Neural cell (in vitro differentiated cells): ENCODE measurements around the gene DDX31. TPM values are rescaled to one million over a fixed set of nuclear protein-coding genes. Genes with fewer than 3 reads are reported as not detected.

ENCODE experiments used
- H2AFZ ChIP-seq: fragments of 200-600, 300-800 bp; sonication (generic), shearing (Covaris generic); 2 replicates; pipeline ENCODE4 v1.6.0; 2014; ENCODE audit warnings: low read depth, mild to moderate bottlenecking, antibody characterized with exemption, low read length, moderate library complexity
- H3F3A ChIP-seq: fragments of 200-600 bp; shearing (Covaris generic); 2 replicates; pipeline ENCODE4 v1.6.1; 2016; ENCODE audit warnings: mild to moderate bottlenecking, moderate library complexity, mixed read lengths, antibody characterized with exemption, low read length; ENCODE audit not compliant: insufficient read depth, poor library complexity, severe bottlenecking
- H3K27ac ChIP-seq: fragments of 200-600, 300-800 bp; sonication (generic), shearing (Covaris generic); 2 replicates; pipeline ENCODE4 v1.5.1; 2014; ENCODE audit warnings: mild to moderate bottlenecking, low read length, moderate library complexity
- H3K27me3 ChIP-seq: fragments of 300-800, 200-600 bp; sonication (generic), shearing (Covaris generic); 2 replicates; pipeline ENCODE4 v1.6.0; 2014; ENCODE audit warnings: mild to moderate bottlenecking, low read depth, low read length, moderate library complexity; ENCODE audit not compliant: insufficient read depth
- H3K36me3 ChIP-seq: fragments of 300-800, 200-600 bp; sonication (generic), shearing (Covaris generic); 2 replicates; pipeline ENCODE4 v1.5.1; 2014; ENCODE audit warnings: mild to moderate bottlenecking, antibody characterized with exemption, low read length, moderate library complexity; ENCODE audit not compliant: insufficient read depth
- H3K4me2 ChIP-seq: fragments of 300-800, 200-600 bp; sonication (generic), shearing (Covaris generic); 2 replicates; pipeline ENCODE4 v1.6.0; 2014; ENCODE audit warnings: mild to moderate bottlenecking, low read length
- H3K4me3 ChIP-seq: fragments of 300-800, 200-600 bp; sonication (generic), shearing (Covaris generic); 2 replicates; pipeline ENCODE4 v1.5.1; 2014; ENCODE audit warnings: mild to moderate bottlenecking, low read length, moderate library complexity
- H3K79me2 ChIP-seq: fragments of 200-600 bp; shearing (Covaris generic); replicated peaks from 2 replicates; pipeline ENCODE4 v1.6.0; 2014; ENCODE audit warnings: mild to moderate bottlenecking, low read length, moderate library complexity; ENCODE audit not compliant: insufficient read depth
- H3K9ac ChIP-seq: fragments of 300-800, 200-600 bp; sonication (generic), shearing (Covaris generic); 2 replicates; pipeline ENCODE4 v1.6.1; 2016; ENCODE audit warnings: mild to moderate bottlenecking, low read length, mixed read lengths
- H3K9me2 ChIP-seq: fragments of 200-600 bp; shearing (Covaris generic); 2 replicates; pipeline ENCODE4 v1.6.1; 2016; ENCODE audit warnings: mild to moderate bottlenecking, low read length, mixed read lengths; ENCODE audit not compliant: insufficient read depth
- H3K9me3 ChIP-seq: fragments of 200-600, 300-800 bp; sonication (generic), shearing (Covaris generic); 2 replicates; pipeline ENCODE4 v1.6.1; 2016; ENCODE audit warnings: mild to moderate bottlenecking, mixed run types, low read length, moderate library complexity, mixed read lengths
- H4K20me1 ChIP-seq: fragments of 200-600 bp; shearing (Covaris generic); 2 replicates; pipeline ENCODE4 v1.6.1; 2016; ENCODE audit warnings: mild to moderate bottlenecking, mixed run types; ENCODE audit not compliant: insufficient read depth
- CTCF ChIP-seq: fragments of 450-650 bp; IDR thresholded peaks from 2 replicates; pipeline ENCODE4 v1.5.1; 2014; ENCODE audit warnings: antibody characterized with exemption, mild to moderate bottlenecking, moderate library complexity; ENCODE audit not compliant: poor library complexity, severe bottlenecking
- EP300 ChIP-seq: fragments of 450-650 bp; conservative IDR thresholded peaks from 2 replicates; pipeline ENCODE4 v1.6.1; 2014; ENCODE audit warnings: antibody characterized with exemption, mild to moderate bottlenecking, moderate library complexity; ENCODE audit not compliant: poor library complexity, severe bottlenecking
- EZH2 ChIP-seq: fragments of 200-600, 300-800 bp; shearing (Covaris generic), sonication (generic); IDR thresholded peaks from 2 replicates; pipeline ENCODE4 v1.6.1; 2014; ENCODE audit warnings: antibody characterized with exemption, low read length, borderline replicate concordance, mild to moderate bottlenecking; ENCODE audit not compliant: insufficient read depth, poor library complexity, severe bottlenecking
- MXI1 ChIP-seq: fragments of 450-650 bp; conservative IDR thresholded peaks from 2 replicates; pipeline ENCODE4 v1.6.1; 2014; ENCODE audit warnings: antibody characterized with exemption, mild to moderate bottlenecking; ENCODE audit not compliant: poor library complexity, severe bottlenecking
- POLR2AphosphoS5 ChIP-seq: IDR thresholded peaks from 2 replicates; pipeline ENCODE4 v1.6.1; 2012
- RAD21 ChIP-seq: fragments of 450-650 bp; conservative IDR thresholded peaks from 2 replicates; pipeline ENCODE4 v1.6.1; 2014; ENCODE audit warnings: antibody characterized with exemption, mild to moderate bottlenecking, moderate library complexity
- REST ChIP-seq: IDR thresholded peaks from 2 replicates; pipeline ENCODE4 v1.6.1; 2012; ENCODE audit warnings: borderline replicate concordance
- SMC3 ChIP-seq: fragments of 450-650 bp; conservative IDR thresholded peaks from 2 replicates; pipeline ENCODE4 v1.6.1; 2014; ENCODE audit warnings: antibody characterized with exemption, mild to moderate bottlenecking, moderate library complexity; ENCODE audit not compliant: poor library complexity
- TAF1 ChIP-seq: IDR thresholded peaks from 2 replicates; pipeline ENCODE4 v1.6.1; 2012; ENCODE audit warnings: low read depth
- polyA plus RNA-seq: library from polyadenylated mRNA; depleted of rRNA; stranded (reverse); fragments of >200 nt; gene quantifications from 2 replicates; pipeline ENCODE4 v1.2.3, GENCODE V29; 2014

The DDX31 gene
- polyA plus RNA-seq, 1 donor from 2014 or later, result 12.8 TPM

GRCh38 chr9:132545578-132545977, 124.2 kb downstream of the DDX31 start:
- H3F3A ChIP-seq, result no peaks in the 10 kb centered on the region
- H3K79me2 ChIP-seq, result no peaks in the 10 kb centered on the region
- no peak overlapping the region for H2AFZ ChIP-seq
- no peak overlapping the region for H3K4me2 ChIP-seq
- H3K9me2 ChIP-seq, result no peaks in the 10 kb centered on the region
- no peaks in the 10 kb centered on the region for H3K9me3 ChIP-seq
- H3K4me3 ChIP-seq, result no peak overlapping the region
- H3K27ac ChIP-seq, result no peak overlapping the region
- no peaks in the 10 kb centered on the region for H3K27me3 ChIP-seq
- H4K20me1 ChIP-seq, result no peaks in the 10 kb centered on the region
- TF ChIP-seq REST (no peak), EP300 (no peak), CTCF (no peak), TAF1 (no peak), EZH2 (no peak), POLR2AphosphoS5 (no peak), SMC3 (no peak), MXI1 (no peak), RAD21 (no peak)
- no peak overlapping the region for H3K9ac ChIP-seq
- H3K36me3 ChIP-seq, result no peaks in the 10 kb centered on the region

GRCh38 chr9:132543960-132544359, 125.8 kb downstream of the DDX31 start:
- Histone ChIP-seq H3K9me2 (no peaks in the 10 kb centered on the region), H4K20me1 (no peaks in the 10 kb centered on the region), H3K4me2 (no peak overlapping the region), H3K9me3 (no peaks in the 10 kb centered on the region), H3K79me2 (no peaks in the 10 kb centered on the region), H3K36me3 (no peaks in the 10 kb centered on the region), H2AFZ (no peak overlapping the region), H3K4me3 (no peak overlapping the region), H3K9ac (no peak overlapping the region), H3K27me3 (no peaks in the 10 kb centered on the region), H3F3A (no peaks in the 10 kb centered on the region), H3K27ac (no peak overlapping the region)
- TF ChIP-seq MXI1 (no peak), SMC3 (no peak), RAD21 (no peak), EZH2 (no peak), EP300 (no peak), TAF1 (no peak), CTCF (no peak), REST (no peak), POLR2AphosphoS5 (no peak)
